DMS53 treated with DMSO at 0.1 percent for 48 hours (cell line): ENCODE results near the gene LAPTM5.

Source experiments
- DNase-seq: peaks from one replicate; lab custom pipeline; 2025; ENCODE audit not compliant: unreplicated experiment; lab: John Stamatoyannopoulos, UW

The LAPTM5 gene

DNA sequence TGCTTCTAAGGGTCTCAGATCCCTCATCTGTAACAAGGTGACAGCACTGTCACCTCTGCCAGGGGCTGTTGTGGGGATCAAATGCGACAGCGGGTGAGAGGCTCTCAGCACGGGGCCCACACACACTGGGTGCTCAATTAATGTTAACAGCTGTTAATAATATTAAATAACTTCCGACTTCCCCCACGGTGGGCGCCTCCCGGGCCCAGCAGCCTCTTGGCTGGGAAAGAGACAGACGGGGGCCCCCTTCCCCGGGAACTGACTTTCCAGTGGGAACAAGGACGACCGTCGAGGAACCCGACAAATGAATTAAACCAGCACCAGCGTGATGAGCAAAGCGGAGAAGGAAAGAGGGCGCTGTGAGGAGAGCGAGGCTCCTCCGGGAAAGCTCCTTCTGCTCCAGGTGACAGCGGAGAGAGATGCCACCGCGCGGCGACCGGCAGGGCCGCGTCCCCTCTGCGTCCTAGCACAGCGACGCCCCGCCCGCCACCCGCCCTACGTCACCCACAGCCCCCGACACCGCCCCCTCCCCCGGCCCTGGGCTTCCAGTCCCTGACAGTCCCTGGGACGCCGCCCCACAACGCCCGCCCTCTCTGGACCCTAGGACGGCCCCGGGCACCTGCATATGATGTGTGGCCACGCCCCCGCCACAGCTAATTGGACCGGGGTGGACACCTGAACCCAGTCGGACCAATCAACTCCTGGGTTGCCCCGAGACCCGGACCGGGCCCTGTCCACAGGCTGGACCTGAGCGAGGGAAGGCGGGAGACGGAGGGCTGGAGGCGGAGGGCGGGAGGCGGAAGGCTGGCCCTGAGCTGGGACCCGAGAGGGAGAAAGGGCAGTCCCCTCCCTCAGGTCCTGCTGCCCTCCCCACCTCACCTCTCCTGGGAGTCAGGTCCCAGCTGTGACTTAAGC is 72.4 kb downstream of the LAPTM5 start:
- no peak for DNase-seq

DNA sequence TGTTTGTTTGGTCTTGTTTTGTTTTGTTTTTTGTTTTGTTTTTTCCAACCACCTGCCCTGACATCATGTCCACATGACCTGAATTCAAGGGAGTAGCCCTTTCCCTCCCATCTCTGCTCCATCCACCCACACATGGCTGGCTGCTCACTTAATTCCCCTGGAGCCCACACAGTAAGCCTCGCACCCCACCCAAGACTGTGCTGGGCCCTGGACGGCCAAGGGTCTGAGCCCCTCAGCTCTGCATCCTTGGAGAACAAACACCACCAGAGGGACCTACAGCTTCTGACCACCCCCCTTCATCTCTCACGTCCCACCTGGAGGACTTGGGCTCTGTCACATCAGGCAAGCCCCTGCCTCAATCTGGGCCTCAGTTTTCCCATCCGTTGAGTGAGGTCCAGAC is 73.3 kb downstream of the LAPTM5 start:
- no peak for DNase-seq

DNA sequence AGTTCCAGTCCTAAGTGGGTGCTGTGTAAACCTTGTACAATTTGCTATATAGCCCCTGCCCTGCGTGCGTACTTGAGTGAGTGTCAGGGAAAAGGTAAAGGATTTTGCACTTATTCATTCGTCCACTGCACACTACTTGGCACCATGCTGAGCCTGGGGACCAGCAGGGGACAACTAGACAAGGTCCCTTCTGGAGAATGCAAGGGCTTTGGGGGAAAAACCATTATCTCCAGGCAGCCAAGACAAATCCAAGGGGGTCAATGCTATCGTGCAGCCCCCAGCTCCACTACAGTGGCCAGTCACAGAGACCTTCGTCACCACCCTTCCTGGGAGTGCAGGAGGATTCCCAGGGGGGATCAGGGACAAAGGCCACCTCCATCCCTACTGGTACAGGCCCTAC is 73.9 kb downstream of the LAPTM5 start:
- no peak for DNase-seq
